HCT116 (cell line): ENCODE data around the gene KIFC3. TPM values are rescaled to one million over a fixed set of nuclear protein-coding genes. Genes with fewer than 3 reads are reported as not detected.
A peak's percentile ranks its signal among the peaks of the same experiment; 100 is the strongest.

ENCODE experiments used
- ATAC-seq: fragments of 200-7000 bp; cut with Tn5 transposase; 2 replicates; pipeline ENCODE4 v1.9.1; 2020; ENCODE audit warnings: mild to moderate bottlenecking, moderate library complexity
- BruUV-seq: library from RNA; stranded (reverse); fragments of 400-500 nt; replicated peaks from 2 replicates; lab custom pipeline; 2021; lab: Mats Ljungman, UMichigan
- CTCF ChIA-PET: fragments of 300-600 bp; sonication (Branson Sonifier 250); formaldehyde crosslinking; loops from one replicate; lab custom pipeline; 2021; ENCODE audit warnings: antibody characterized with exemption; lab: Charles Lee
- POLR2A ChIA-PET: fragments of 300-600, 350-600 bp; sonication (Branson Sonifier 250); formaldehyde crosslinking; loops from one replicate; lab custom pipeline; 2021; ENCODE audit warnings: antibody characterized with exemption; lab: Charles Lee
- RAD21 ChIA-PET, 2 experiments: fragments of 300-600 bp; sonication (Branson Sonifier 250); formaldehyde crosslinking; loops; one replicate each; lab custom pipeline; 2023; ENCODE audit warnings: low total read pairs in 2 of 2; ENCODE audit not compliant: uncharacterized antibody in 2 of 2, unreplicated experiment in 2 of 2, low non-redundant PET in 1 of 2; lab: Charles Lee
- DNase-seq: peaks from one replicate; pipeline ENCODE4 v3.0.0-alpha.2; 2010; ENCODE audit warnings: low read depth, low spot score
- H2AFZ ChIP-seq: fragments of 200-600 bp; shearing (Covaris generic), sonication (generic); 2 replicates; pipeline ENCODE4 v1.6.1; 2017; ENCODE audit warnings: low read depth, mixed run types, mixed read lengths, antibody characterized with exemption, low read length; ENCODE audit not compliant: poor library complexity, severe bottlenecking
- H3K27ac ChIP-seq: 2 replicates; pipeline ENCODE4 v1.5.1; 2012; ENCODE audit warnings: low read depth, low read length
- H3K27me3 ChIP-seq: fragments of 200-600 bp; sonication (generic); 2 replicates; pipeline ENCODE4 v1.6.1; 2016; ENCODE audit warnings: mixed run types, low read length, mixed read lengths; ENCODE audit not compliant: insufficient read depth
- H3K36me3 ChIP-seq, 2 experiments: fragments of 200-500 bp in 1 of 2; fragments of 200-600 bp in 1 of 2; sonication (Bioruptor generic) in 1 of 2; sonication (generic) in 1 of 2; 2 replicates each; pipeline versions ENCODE4 v1.5.1 to v1.6.1; 2014 to 2016; ENCODE audit warnings: low read length in 2 of 2, inconsistent platforms in 1 of 2, mixed read lengths in 1 of 2, mixed run types in 1 of 2; ENCODE audit not compliant: insufficient read depth in 2 of 2, control insufficient read depth in 1 of 2
- H3K4me1 ChIP-seq, 2 experiments: fragments of 200-600 bp in 1 of 2; sonication (generic) in 1 of 2; 2 replicates each; pipeline versions ENCODE4 v1.5.1 to v1.6.1; 2012 to 2017; ENCODE audit warnings: low read length in 2 of 2, inconsistent platforms in 1 of 2, mild to moderate bottlenecking in 1 of 2, mixed read lengths in 1 of 2, mixed run types in 1 of 2, moderate library complexity in 1 of 2; ENCODE audit not compliant: insufficient read depth in 2 of 2, control insufficient read depth in 1 of 2
- H3K4me2 ChIP-seq: fragments of 200-600 bp; sonication (generic); 2 replicates; pipeline ENCODE4 v1.6.1; 2017; ENCODE audit warnings: mixed run types, low read length, mixed read lengths
- H3K4me3 ChIP-seq, 2 experiments: fragments of 200-600 bp in 1 of 2; sonication (generic) in 1 of 2; replicated peaks in 1 of 2; 2 replicates each; pipeline ENCODE4 v1.5.1; 2011 to 2016; ENCODE audit warnings: low read length in 2 of 2, control low read depth in 1 of 2, low read depth in 1 of 2, mild to moderate bottlenecking in 1 of 2, mixed read lengths in 1 of 2, mixed run types in 1 of 2
- H3K79me2 ChIP-seq: fragments of 200-600 bp; sonication (generic); 2 replicates; pipeline ENCODE4 v1.6.1; 2017; ENCODE audit warnings: mild to moderate bottlenecking, mixed run types, low read length, moderate library complexity, mixed read lengths; ENCODE audit not compliant: insufficient read depth
- H3K9ac ChIP-seq: fragments of 200-600 bp; sonication (generic); 2 replicates; pipeline ENCODE4 v1.6.1; 2016; ENCODE audit warnings: low read length, mixed read lengths
- H3K9me2 ChIP-seq: fragments of 200-600 bp; sonication (generic), shearing (Covaris generic); 2 replicates; pipeline ENCODE4 v1.6.1; 2017; ENCODE audit warnings: mixed run types, mild to moderate bottlenecking, moderate library complexity; ENCODE audit not compliant: insufficient read depth
- H3K9me3 ChIP-seq, 2 experiments: fragments of 200-500 bp in 1 of 2; fragments of 200-600 bp in 1 of 2; sonication (Bioruptor generic) in 1 of 2; sonication (generic) in 1 of 2; 2 replicates each; pipeline ENCODE4 v1.6.1; 2014 to 2017; ENCODE audit warnings: low read length in 2 of 2, mixed read lengths in 2 of 2, inconsistent platforms in 1 of 2, low read depth in 1 of 2, mild to moderate bottlenecking in 1 of 2, mixed run types in 1 of 2, moderate library complexity in 1 of 2; ENCODE audit not compliant: control insufficient read depth in 1 of 2, insufficient read depth in 1 of 2
- H4K20me1 ChIP-seq: fragments of 200-600 bp; sonication (generic), shearing (Covaris generic); 2 replicates; pipeline ENCODE4 v1.6.1; 2017; ENCODE audit warnings: mixed run types, mild to moderate bottlenecking, moderate library complexity; ENCODE audit not compliant: insufficient read depth
- CEBPB ChIP-seq: IDR thresholded peaks from 2 replicates; pipeline ENCODE4 v1.6.1; 2012; ENCODE audit warnings: low read depth
- CTCF ChIP-seq, 3 experiments: fragments of 200-600 bp in 1 of 3; sonication (generic) in 1 of 3; IDR thresholded peaks in 2 of 3; conservative IDR thresholded peaks in 1 of 3; 2 replicates each; pipeline ENCODE4 v1.5.1; 2012 to 2017; ENCODE audit warnings: low read depth in 2 of 3, low read length in 2 of 3, antibody characterized with exemption in 1 of 3, borderline replicate concordance in 1 of 3, control low read depth in 1 of 3, mild to moderate bottlenecking in 1 of 3, mixed read lengths in 1 of 3, mixed run types in 1 of 3, moderate library complexity in 1 of 3; ENCODE audit not compliant: insufficient read depth in 1 of 3
- EZH2 ChIP-seq: fragments of 200-600 bp; sonication (generic); IDR thresholded peaks from 2 replicates; pipeline ENCODE4 v1.6.1; 2017; ENCODE audit warnings: antibody characterized with exemption, mixed run types
- EZH2phosphoT487 ChIP-seq: fragments of 200-600 bp; IDR thresholded peaks from 2 replicates; pipeline ENCODE4 v1.6.1; 2018; ENCODE audit warnings: antibody characterized with exemption, borderline replicate concordance
- FOSL1 ChIP-seq: IDR thresholded peaks from 2 replicates; pipeline ENCODE4 v1.6.1; 2012; ENCODE audit warnings: low read depth
- JUND ChIP-seq: IDR thresholded peaks from 2 replicates; pipeline ENCODE4 v1.6.1; 2012
- POLR2A ChIP-seq: IDR thresholded peaks from 2 replicates; pipeline ENCODE4 v1.7.0; 2011; ENCODE audit warnings: borderline replicate concordance; ENCODE audit not compliant: insufficient read depth, insufficient read length; ENCODE audit errors: extremely low read depth
- POLR2AphosphoS5 ChIP-seq: IDR thresholded peaks from 2 replicates; pipeline ENCODE4 v1.6.1; 2011; ENCODE audit warnings: mild to moderate bottlenecking, low read depth, low read length, moderate library complexity
- RAD21 ChIP-seq: IDR thresholded peaks from 2 replicates; pipeline ENCODE4 v1.6.1; 2012; ENCODE audit warnings: low read depth, mild to moderate bottlenecking
- REST ChIP-seq: IDR thresholded peaks from 2 replicates; pipeline ENCODE4 v1.6.1; 2012; ENCODE audit warnings: low read depth
- SRF ChIP-seq: IDR thresholded peaks from 2 replicates; pipeline ENCODE4 v1.6.1; 2012; ENCODE audit warnings: low read depth
- TCF7L2 ChIP-seq: IDR thresholded peaks from 2 replicates; pipeline ENCODE4 v1.7.0; 2011; ENCODE audit warnings: borderline replicate concordance, inconsistent platforms; ENCODE audit not compliant: insufficient read depth, insufficient read length; ENCODE audit errors: extremely low read depth
- YY1 ChIP-seq: IDR thresholded peaks from 2 replicates; pipeline ENCODE4 v1.6.1; 2011; ENCODE audit warnings: low read length, low read depth, moderate library complexity, mild to moderate bottlenecking; ENCODE audit not compliant: insufficient replicate concordance; ENCODE audit errors: extremely low read depth
- intact Hi-C: fragments of 100-400 bp; cut with micrococcal nuclease; formaldehyde crosslinking; loops from 2 replicates; pipeline ENCODE4 v1.10.0; 2022
- total RNA-seq: library from RNA; stranded (reverse); gene quantifications from one replicate; pipeline ENCODE4 v1.2.1, GENCODE V29; 2021; ENCODE audit not compliant: unreplicated experiment
- TF ChIP-seq, protein P1 (sequence below): IDR thresholded peaks from 2 replicates; pipeline ENCODE4 v1.6.1; 2012
- TF ChIP-seq, protein P2 (sequence below): IDR thresholded peaks from 2 replicates; pipeline ENCODE4 v1.6.1; 2012

Gene KIFC3
- total RNA-seq, 1 experiment from 2014 or later = 31.9 TPM

DNA sequence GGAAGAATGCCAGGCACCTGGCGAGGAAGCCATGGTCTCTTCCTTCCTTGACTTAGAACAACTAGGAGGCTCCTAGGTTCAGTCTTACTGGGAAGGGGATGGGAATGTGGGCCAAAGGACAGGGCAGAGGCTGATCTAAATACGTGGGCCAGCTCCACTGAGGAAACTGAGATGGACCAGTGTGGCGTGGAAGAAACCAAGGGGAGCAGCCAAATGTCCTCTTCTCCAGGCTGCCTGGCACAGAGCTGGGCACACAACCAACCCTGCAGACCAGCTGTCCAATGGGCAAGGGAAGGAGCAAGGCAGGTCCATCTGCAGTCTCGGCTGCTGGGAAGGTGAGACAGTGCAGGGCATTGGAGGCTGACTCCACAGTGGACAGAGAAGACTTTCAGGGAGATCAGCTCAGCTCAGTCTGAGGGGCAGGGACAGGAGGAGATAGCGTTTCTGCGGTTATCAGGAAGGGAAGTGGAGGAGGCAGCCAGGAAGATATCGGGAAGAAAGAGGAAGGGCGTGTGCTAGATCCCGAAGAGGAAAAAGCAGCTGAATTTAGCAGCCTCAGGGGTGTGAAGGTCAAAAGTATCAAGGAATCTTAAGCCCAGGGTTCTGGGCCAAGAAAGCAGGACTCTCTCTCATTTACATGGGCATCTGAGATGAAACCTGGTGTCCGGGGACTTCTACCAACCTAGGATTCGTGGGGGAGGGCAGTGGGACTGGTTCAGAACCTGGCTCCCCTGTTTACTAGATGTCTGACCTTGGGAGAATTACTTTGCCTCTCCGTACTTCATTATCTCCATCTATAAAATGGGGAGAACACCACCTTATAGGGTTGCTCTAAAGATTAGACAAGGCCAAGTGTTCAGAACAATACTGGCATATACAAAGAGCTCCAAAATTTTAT is 1.8 kb downstream of the KIFC3 start:
- no peak for DNase-seq
- intact Hi-C loops = no loop called here
- Histone ChIP-seq H3K4me2 (peak overlapping the region; percentile 99), H3K9me2 (no peaks in the 10 kb centered on the region), H4K20me1 (no peaks in the 10 kb centered on the region), H3K79me2 (peaks cover 23% of the 10 kb centered on the region; the same call in 1 of the 2 replicates), H3K4me1 (peaks cover 67 to 76% of the 10 kb centered on the region in 2 experiments), H3K27ac (peak overlapping the region; percentile 80; the same call in 1 of the 2 replicates), H3K9me3 (no peaks in the 10 kb centered on the region), H2AFZ (no peak overlapping the region), H3K27me3 (no peaks in the 10 kb centered on the region), H3K36me3 (peaks cover 0 to 2% of the 10 kb centered on the region in 2 experiments; a peak in 2 of 4 replicates), H3K9ac (peak overlapping the region; percentile 87), H3K4me3 (peak overlapping the region; percentile 77 to 88)
- ChIA-PET RAD21 (no interaction called here), CTCF (interaction anchor here (1.2 to 1.8 kb wide), 2 partner anchors 59 to 63 kb away, joined by 3 to 4 read pairs; no protein-coding TSS in a partner anchor), POLR2A (no interaction called here)
- BruUV-seq = no TSS peak
- no peak for ATAC-seq
- no peak for TF ChIP-seq FOSL1
- TF ChIP-seq EZH2phosphoT487 = no peak
- TF ChIP-seq POLR2AphosphoS5 = no peak
- TF ChIP-seq, protein P1, sequence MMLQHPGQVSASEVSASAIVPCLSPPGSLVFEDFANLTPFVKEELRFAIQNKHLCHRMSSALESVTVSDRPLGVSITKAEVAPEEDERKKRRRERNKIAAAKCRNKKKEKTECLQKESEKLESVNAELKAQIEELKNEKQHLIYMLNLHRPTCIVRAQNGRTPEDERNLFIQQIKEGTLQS = no peak
- no peak for TF ChIP-seq REST
- TF ChIP-seq YY1 = no peak
- TF ChIP-seq, protein P2, sequence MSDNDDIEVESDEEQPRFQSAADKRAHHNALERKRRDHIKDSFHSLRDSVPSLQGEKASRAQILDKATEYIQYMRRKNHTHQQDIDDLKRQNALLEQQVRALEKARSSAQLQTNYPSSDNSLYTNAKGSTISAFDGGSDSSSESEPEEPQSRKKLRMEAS = no peak
- TF ChIP-seq JUND = no peak
- TF ChIP-seq CEBPB = no peak
- TF ChIP-seq SRF = no peak
- no peak for TF ChIP-seq TCF7L2
- no peak for TF ChIP-seq POLR2A
- TF ChIP-seq EZH2 = no peak
- TF ChIP-seq CTCF (IDR thresholded peaks at IDR 0.05 in 2 of 3, conservative IDR thresholded peaks at IDR 0.05 in 1 of 3; ENCODE audit: borderline replicate concordance in 1 of 3, insufficient read depth in 1 of 3, low read depth in 2 of 3, low read length in 2 of 3) = no peak
- no peak for TF ChIP-seq RAD21
- TF ChIP-seq, all 23 proteins: peak for 0
